Measurements from ENCODE around the gene CSKMT. TPM values are rescaled to one million over a fixed set of nuclear protein-coding genes. Genes with fewer than 3 reads are reported as not detected.
A peak's percentile ranks its signal among the peaks of the same experiment; 100 is the strongest.
"Not testable (repeated sequence)": the region's sequence is repeated elsewhere in the genome, so short reads cannot be mapped to it uniquely, and the experiment has no call there.

Gene CSKMT
- total and polyA plus RNA-seq, 2 experiments from 2014 or later = 11.0 to 14.1 TPM

GRCh38 chr11:62687508-62688396 is 22.6 kb downstream of the CSKMT start:
- no peaks in the 10 kb centered on the region for H3K9me3 ChIP-seq (ENCODE audit: low read depth)
- H3K4me3 ChIP-seq = no peak overlapping the region
- TF ChIP-seq CTCF (IDR thresholded peaks at IDR 0.05; ENCODE audit: low read depth, low read length) = no peak
- H3K36me3 ChIP-seq = peaks cover 8% of the 10 kb centered on the region
- peak overlapping the region; percentile 85 for H3K27ac ChIP-seq
- no peaks in the 10 kb centered on the region for H3K27me3 ChIP-seq
- peaks cover 22% of the 10 kb centered on the region for H3K4me1 ChIP-seq (ENCODE audit: low read depth)
- no peak for DNase-seq (ENCODE audit: low read depth in 1 of 2, low spot score in 1 of 2)

- TF ChIP-seq CTCF (IDR thresholded peaks at IDR 0.05; ENCODE audit: low read depth, low read length) = no peak
- Histone ChIP-seq H3K36me3 (peaks cover 16% of the 10 kb centered on the region), H3K4me3 (no peak overlapping the region), H3K27ac (peak overlapping the region; percentile 85), H3K4me1 (ENCODE audit: low read depth) (peaks cover 22% of the 10 kb centered on the region), H3K9me3 (ENCODE audit: low read depth) (no peaks in the 10 kb centered on the region), H3K27me3 (no peaks in the 10 kb centered on the region)
- DNase-seq (ENCODE audit: low read depth in 1 of 2, low spot score in 1 of 2) = no peak
Observed at GRCh38 chr11:62688491-62688890, 23.4 kb downstream of the CSKMT start.

GRCh38 chr11:62689421-62690183 is 24.5 kb downstream of the CSKMT start, which contains the start of gene LRRN4CL:
LRRN4CL (minus strand) TSS chr11:62689530; CDS start chr11:62688508, 1,022 bp downstream.
- Histone ChIP-seq H3K27ac (peak within 1 kb of the TSS; percentile 85), H3K4me3 (no peak within 1 kb of the TSS), H3K4me1 (ENCODE audit: low read depth) (peaks cover 22% of the 10 kb centered on the region), H3K36me3 (peaks cover 17% of the 10 kb centered on the region), H3K27me3 (no peaks in the 10 kb centered on the region), H3K9me3 (ENCODE audit: low read depth) (no peaks in the 10 kb centered on the region)
- DNase-seq (ENCODE audit: low read depth in 1 of 2, low spot score in 1 of 2) = peak; percentile 50 to 89
- no peak for TF ChIP-seq CTCF (IDR thresholded peaks at IDR 0.05; ENCODE audit: low read depth, low read length)

GRCh38 chr11:62693624-62694023 is 28.5 kb downstream of the CSKMT start:
- not testable (repeated sequence) for H3K27me3 ChIP-seq; H3K9me3 ChIP-seq (ENCODE audit: low read depth); H3K27ac ChIP-seq; DNase-seq (ENCODE audit: low read depth in 1 of 2, low spot score in 1 of 2); H3K4me3 ChIP-seq
- H3K36me3 ChIP-seq = peaks cover 17% of the 10 kb centered on the region
- peaks cover 16% of the 10 kb centered on the region for H3K4me1 ChIP-seq (ENCODE audit: low read depth)

GRCh38 chr11:62694455-62695167 is 29.5 kb downstream of the CSKMT start:
- peak; percentile 84 to 89 for DNase-seq (ENCODE audit: low read depth in 1 of 2, low spot score in 1 of 2)

More at GRCh38 chr11:62694455-62695167, 29.5 kb downstream of the CSKMT start:
- no peaks in the 10 kb centered on the region for H3K27me3 ChIP-seq
- no peak overlapping the region for H3K27ac ChIP-seq
- no peaks in the 10 kb centered on the region for H3K9me3 ChIP-seq (ENCODE audit: low read depth)
- peaks cover 19% of the 10 kb centered on the region for H3K36me3 ChIP-seq
- peaks cover 6% of the 10 kb centered on the region for H3K4me1 ChIP-seq (ENCODE audit: low read depth)
- TF ChIP-seq CTCF (IDR thresholded peaks at IDR 0.05; ENCODE audit: low read depth, low read length) = peak; percentile 90
- H3K4me3 ChIP-seq = no peak overlapping the region
